ENCODE data around the gene CFAP119. TPM values are rescaled to one million over a fixed set of nuclear protein-coding genes. Genes with fewer than 3 reads are reported as not detected.

Gene CFAP119
- polyA plus RNA-seq, 1 donor (not counting 4 experiments of a cell fraction or from before 2014, with no cell fraction given) = 3.0 TPM

- TF ChIP-seq CTCF (optimal IDR thresholded peaks at IDR 0.05 in 1 of 3, IDR thresholded peaks at IDR 0.05 in 1 of 3, conservative IDR thresholded peaks at IDR 0.05 in 1 of 3; ENCODE audit: extremely low read depth in 1 of 3, insufficient read depth in 2 of 3, low read length in 3 of 3) (no peak), EZH2 (IDR thresholded peaks at IDR 0.05; ENCODE audit: low read length) (no peak)
- FAIRE-seq (no peak), DNase-seq (ENCODE audit: low read depth, low spot score) (no peak)
- H3K9me1 ChIP-seq (ENCODE audit: control insufficient read depth, extremely low read depth, insufficient read depth, low read length) = no peaks in the 10 kb centered on the region
- H4K20me1 ChIP-seq (ENCODE audit: control insufficient read depth, extremely low read depth, insufficient read depth, low read length) = no peaks in the 10 kb centered on the region
- H2AFZ ChIP-seq (ENCODE audit: control insufficient read depth, low read length) = peak overlapping the region; percentile 99
- H3K27ac ChIP-seq (ENCODE audit: control insufficient read depth, insufficient read depth, low read length) = peak overlapping the region; percentile 63
- H3K27me3 ChIP-seq (ENCODE audit: control insufficient read depth, extremely low read depth, insufficient read depth, low read length) = no peaks in the 10 kb centered on the region
- no peaks in the 10 kb centered on the region for H3K36me3 ChIP-seq (ENCODE audit: control insufficient read depth in 2 of 2, extremely low read depth in 1 of 2, insufficient read depth in 2 of 2, low read length in 2 of 2)
- H3K9me3 ChIP-seq (ENCODE audit: control insufficient read depth, low read depth, low read length) = no peaks in the 10 kb centered on the region
- no peaks in the 10 kb centered on the region for H3K79me2 ChIP-seq (ENCODE audit: control insufficient read depth, insufficient read depth, low read length)
- H3K4me1 ChIP-seq (ENCODE audit: control insufficient read depth, extremely low read depth, insufficient read depth, low read length) = peaks cover 11% of the 10 kb centered on the region
- H3K9ac ChIP-seq (ENCODE audit: control insufficient read depth, extremely low read depth, insufficient read depth, low read length) = peak overlapping the region; percentile 81
- H3K4me2 ChIP-seq (ENCODE audit: control insufficient read depth, extremely low read depth, insufficient read depth, low read depth, low read length) = peak overlapping the region; percentile 99
- H3K4me3 ChIP-seq (ENCODE audit: control insufficient read depth in 2 of 3, extremely low read depth in 1 of 3, insufficient read depth in 2 of 3, low read depth in 1 of 3, low read length in 3 of 3) = peak overlapping the region; percentile 64 to 87 (median 78)
- dilution Hi-C loops (cut with MboI; ENCODE audit: extremely low pct_ligation_motif_present, low sequenced_read_pairs) = no loop called here
Measured at GRCh38 chr16:30805056-30805369, 43.2 kb upstream of the CFAP119 start.

DNA sequence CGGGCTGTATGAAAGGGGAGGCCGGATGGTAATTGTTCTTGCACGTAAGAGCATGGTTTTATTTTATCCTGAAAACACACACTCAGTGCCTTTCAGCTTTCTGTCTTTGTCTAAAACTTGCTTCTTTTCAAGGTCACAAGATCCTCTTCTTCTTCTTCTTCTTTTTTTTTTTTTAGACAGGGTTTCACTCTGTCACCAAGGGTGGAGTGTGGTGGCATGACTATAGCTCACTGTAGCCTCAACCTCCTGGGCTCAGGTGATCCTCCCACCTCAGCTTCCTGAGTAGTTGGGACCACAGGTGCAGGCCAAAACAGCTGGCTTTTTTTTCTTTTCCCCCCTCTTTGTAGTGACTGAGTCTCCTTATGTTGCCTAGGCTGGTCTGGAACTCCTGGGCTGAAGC lies 41.1 kb upstream of the CFAP119 start:
- FAIRE-seq (no peak), DNase-seq (ENCODE audit: low read depth, low spot score) (no peak)
- Histone ChIP-seq H4K20me1 (ENCODE audit: control insufficient read depth, extremely low read depth, insufficient read depth, low read length) (no peaks in the 10 kb centered on the region), H3K36me3 (ENCODE audit: control insufficient read depth in 2 of 2, extremely low read depth in 1 of 2, insufficient read depth in 2 of 2, low read length in 2 of 2) (no peaks in the 10 kb centered on the region), H3K79me2 (ENCODE audit: control insufficient read depth, insufficient read depth, low read length) (no peaks in the 10 kb centered on the region), H3K9ac (ENCODE audit: control insufficient read depth, extremely low read depth, insufficient read depth, low read length) (no peak overlapping the region), H3K9me1 (ENCODE audit: control insufficient read depth, extremely low read depth, insufficient read depth, low read length) (no peaks in the 10 kb centered on the region), H3K4me2 (ENCODE audit: control insufficient read depth, extremely low read depth, insufficient read depth, low read depth, low read length) (no peak overlapping the region), H3K27me3 (ENCODE audit: control insufficient read depth, extremely low read depth, insufficient read depth, low read length) (no peaks in the 10 kb centered on the region), H3K27ac (ENCODE audit: control insufficient read depth, insufficient read depth, low read length) (no peak overlapping the region), H2AFZ (ENCODE audit: control insufficient read depth, low read length) (no peak overlapping the region), H3K4me3 (ENCODE audit: control insufficient read depth in 2 of 3, extremely low read depth in 1 of 3, insufficient read depth in 2 of 3, low read depth in 1 of 3, low read length in 3 of 3) (no peak overlapping the region), H3K4me1 (ENCODE audit: control insufficient read depth, extremely low read depth, insufficient read depth, low read length) (peaks cover 11% of the 10 kb centered on the region), H3K9me3 (ENCODE audit: control insufficient read depth, low read depth, low read length) (no peaks in the 10 kb centered on the region)
- dilution Hi-C loops (cut with MboI; ENCODE audit: extremely low pct_ligation_motif_present, low sequenced_read_pairs) = no loop called here
- no peak for TF ChIP-seq CTCF (optimal IDR thresholded peaks at IDR 0.05 in 1 of 3, IDR thresholded peaks at IDR 0.05 in 1 of 3, conservative IDR thresholded peaks at IDR 0.05 in 1 of 3; ENCODE audit: extremely low read depth in 1 of 3, insufficient read depth in 2 of 3, low read length in 3 of 3)
- TF ChIP-seq EZH2 (IDR thresholded peaks at IDR 0.05; ENCODE audit: low read length) = no peak
